ENCODE measurements around the gene PLEKHA7.
"Not testable (repeated sequence)": the region's sequence is repeated elsewhere in the genome, so short reads cannot be mapped to it uniquely, and the experiment has no call there.

Gene PLEKHA7

GRCh38 chr11:16935518-16936302, 78.5 kb downstream of the PLEKHA7 start:
- no peak for DNase-seq

GRCh38 chr11:16933756-16934603, 80.2 kb downstream of the PLEKHA7 start:
- DNase-seq = no peak

- DNase-seq = no peak
These were observed 80.9 kb downstream of the PLEKHA7 start for GRCh38 chr11:16933291-16933690.

- no peak for DNase-seq
These were observed 86.2 kb downstream of the PLEKHA7 start for GRCh38 chr11:16928044-16928443.

- DNase-seq = no peak
These were observed 87.2 kb downstream of the PLEKHA7 start for GRCh38 chr11:16926883-16927626.

GRCh38 chr11:16925561-16926065, 88.6 kb downstream of the PLEKHA7 start:
- peak; percentile 24 for DNase-seq

GRCh38 chr11:16924826-16925560, 89.2 kb downstream of the PLEKHA7 start:
- DNase-seq = no peak

- no peak for DNase-seq
These were observed 89.8 kb downstream of the PLEKHA7 start for GRCh38 chr11:16924462-16924825.

GRCh38 chr11:16923987-16924386, 90.2 kb downstream of the PLEKHA7 start:
- DNase-seq = no peak

GRCh38 chr11:16921668-16922067, 92.5 kb downstream of the PLEKHA7 start:
- no peak for DNase-seq

GRCh38 chr11:16921019-16921418, 93.2 kb downstream of the PLEKHA7 start:
- no peak for DNase-seq

- DNase-seq = no peak
These were observed 93.7 kb downstream of the PLEKHA7 start for GRCh38 chr11:16920559-16920958.

GRCh38 chr11:16918543-16919182, 95.6 kb downstream of the PLEKHA7 start:
- not testable (repeated sequence) for DNase-seq

GRCh38 chr11:16917941-16918340, 96.3 kb downstream of the PLEKHA7 start:
- no peak for DNase-seq

- no peak for DNase-seq
These were observed 101.5 kb downstream of the PLEKHA7 start for GRCh38 chr11:16912692-16913111.

GRCh38 chr11:16911658-16912057, 102.6 kb downstream of the PLEKHA7 start:
- DNase-seq = no peak

GRCh38 chr11:16911186-16911585, 103.0 kb downstream of the PLEKHA7 start:
- DNase-seq = no peak

- DNase-seq = no peak
These were observed 104.7 kb downstream of the PLEKHA7 start for GRCh38 chr11:16909359-16910035.

- DNase-seq = no peak
These were observed 108.8 kb downstream of the PLEKHA7 start for GRCh38 chr11:16905375-16905774.

- DNase-seq = not testable (repeated sequence)
These were observed 109.5 kb downstream of the PLEKHA7 start for GRCh38 chr11:16904761-16905160.

GRCh38 chr11:16902781-16903378, 111.3 kb downstream of the PLEKHA7 start:
- no peak for DNase-seq
